SW 1271 (cell line): ENCODE results near the gene PGGHG.
"Not testable (repeated sequence)": the region's sequence is repeated elsewhere in the genome, so short reads cannot be mapped to it uniquely, and the experiment has no call there.

Experiments used
- DNase-seq, 2 experiments: peaks; one replicate each; lab custom pipeline; 2025; lab: John Stamatoyannopoulos, UW

Gene PGGHG

GRCh38 chr11:288478-289397, at the start of gene PGGHG:
PGGHG (plus strand) TSS chr11:289126; CDS start chr11:289817, 691 bp downstream.
- DNase-seq = peak in 1 of 2 experiments; percentile 40

DNA sequence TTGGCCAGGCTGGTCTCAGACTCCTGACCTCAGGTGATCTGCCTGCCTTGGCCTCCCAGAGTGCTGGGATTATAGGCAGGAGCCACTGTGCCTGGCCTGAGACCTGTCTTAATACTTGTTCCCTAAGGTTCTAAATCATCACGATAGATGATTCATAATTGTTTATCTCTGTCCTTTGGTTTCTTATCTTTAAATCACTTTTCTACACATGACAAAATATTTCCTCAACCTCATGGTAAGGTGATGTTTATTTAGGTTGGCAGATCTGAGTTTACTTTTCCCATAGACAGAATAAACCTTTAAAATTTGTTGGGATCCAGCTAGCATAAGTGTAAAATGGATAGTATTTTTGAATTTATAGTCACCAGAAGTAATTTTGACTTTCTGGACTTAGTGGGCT, 48.6 kb upstream of the PGGHG start:
- no peak for DNase-seq

DNA sequence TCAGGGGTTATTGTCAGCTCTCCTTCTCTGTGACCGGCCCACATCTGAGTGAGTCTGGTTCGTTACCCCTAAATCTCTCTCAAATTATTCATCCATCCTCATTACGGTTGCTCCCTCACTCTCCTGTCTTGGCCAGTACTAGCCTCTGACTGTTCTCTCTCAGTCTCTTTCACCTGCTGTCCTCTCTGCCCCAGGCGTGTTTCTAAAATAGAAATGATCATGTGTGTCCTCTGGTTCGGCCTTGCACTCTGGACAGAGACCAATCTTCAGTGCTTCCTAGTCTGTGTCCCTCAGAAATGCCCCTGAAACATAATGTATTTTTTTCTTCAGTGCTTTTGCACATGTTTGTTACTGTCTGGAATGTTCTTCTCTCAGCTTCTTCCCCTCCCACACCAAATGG, 47.3 kb upstream of the PGGHG start:
- no peak for DNase-seq

DNA sequence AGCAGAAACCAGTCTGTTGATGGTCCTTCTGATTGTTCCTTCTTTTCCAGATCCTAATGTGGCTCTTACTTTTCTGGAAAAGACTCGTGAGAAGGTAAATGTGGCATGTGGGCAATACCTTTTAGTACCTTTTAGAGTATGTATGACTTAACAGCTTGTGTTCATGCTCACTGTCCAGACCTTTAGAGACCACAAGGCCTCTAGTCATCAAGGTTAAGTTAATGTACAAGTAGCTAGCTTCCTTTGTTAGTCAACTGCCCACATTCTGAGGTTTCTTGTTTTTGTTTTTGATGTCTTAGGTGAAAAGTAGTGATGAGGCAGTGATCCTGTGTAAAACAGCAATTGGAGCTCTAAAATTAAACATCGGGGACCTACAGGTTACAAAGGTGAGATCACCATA, 44.5 kb upstream of the PGGHG start:
- no peak for DNase-seq

DNA sequence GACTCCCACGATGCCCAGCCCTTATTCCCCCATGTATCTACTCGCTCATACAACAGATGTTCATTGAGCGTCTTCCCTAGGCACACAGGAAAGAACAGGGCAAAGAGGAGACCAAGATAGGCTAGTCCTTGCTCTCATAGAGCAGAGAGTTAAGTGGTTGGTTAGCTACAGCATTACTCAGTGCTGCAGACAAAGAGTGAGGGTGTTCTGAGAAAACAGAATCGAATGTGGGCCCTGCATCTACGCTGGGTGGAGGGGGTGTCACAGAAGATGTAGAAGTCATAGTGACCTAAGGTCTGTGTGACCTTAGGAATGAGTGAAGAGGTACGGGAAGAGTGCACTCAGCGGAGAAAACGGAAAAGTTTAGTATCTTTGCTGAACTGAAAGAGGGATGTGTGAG, 39.9 kb upstream of the PGGHG start:
- no peak for DNase-seq

GRCh38 chr11:250274-250673, 38.7 kb upstream of the PGGHG start:
- DNase-seq = no peak

- peak in 1 of 2 experiments; percentile 44 for DNase-seq
Observed at GRCh38 chr11:250740-251299, 38.1 kb upstream of the PGGHG start.

DNA sequence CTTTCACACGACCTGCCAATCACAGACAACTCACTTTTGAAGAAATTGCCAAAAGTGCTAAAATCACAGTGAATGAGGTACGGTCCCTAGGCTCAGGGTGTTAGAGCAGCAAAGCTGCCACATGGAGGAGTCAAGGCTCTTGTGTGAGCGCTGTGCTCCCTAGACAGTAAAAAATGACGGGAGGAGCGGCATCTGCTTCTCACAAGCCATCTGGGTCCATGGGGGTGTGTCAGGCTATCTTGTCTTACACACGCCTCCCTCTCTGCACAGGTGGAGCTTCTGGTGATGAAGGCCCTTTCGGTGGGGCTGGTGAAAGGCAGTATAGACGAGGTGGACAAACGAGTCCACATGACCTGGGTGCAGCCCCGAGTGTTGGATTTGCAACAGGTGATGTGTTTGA, 37.4 kb upstream of the PGGHG start:
- no peak for DNase-seq

DNA sequence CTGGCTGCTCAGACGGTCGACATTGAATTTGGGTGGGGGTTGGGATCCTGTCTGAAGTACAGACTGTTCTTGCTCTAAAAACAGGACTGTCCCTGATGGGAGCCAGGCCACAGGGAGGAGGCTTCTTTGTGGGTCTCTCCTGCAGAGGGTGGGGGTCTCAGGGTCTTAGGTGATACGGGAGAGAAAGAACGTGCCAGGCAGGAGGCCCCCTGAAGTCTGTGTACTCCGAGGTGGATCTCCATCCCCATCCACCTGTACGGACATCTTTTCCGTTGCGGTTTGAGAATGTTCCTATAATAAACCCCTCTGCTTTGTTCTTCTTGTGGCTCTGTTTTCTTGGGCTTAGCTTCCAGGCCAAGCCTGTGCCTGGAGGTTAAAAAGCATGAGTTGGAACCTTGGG, 36.3 kb upstream of the PGGHG start:
- no peak for DNase-seq

GRCh38 chr11:253160-253885, 35.6 kb upstream of the PGGHG start:
- DNase-seq = no peak

DNA sequence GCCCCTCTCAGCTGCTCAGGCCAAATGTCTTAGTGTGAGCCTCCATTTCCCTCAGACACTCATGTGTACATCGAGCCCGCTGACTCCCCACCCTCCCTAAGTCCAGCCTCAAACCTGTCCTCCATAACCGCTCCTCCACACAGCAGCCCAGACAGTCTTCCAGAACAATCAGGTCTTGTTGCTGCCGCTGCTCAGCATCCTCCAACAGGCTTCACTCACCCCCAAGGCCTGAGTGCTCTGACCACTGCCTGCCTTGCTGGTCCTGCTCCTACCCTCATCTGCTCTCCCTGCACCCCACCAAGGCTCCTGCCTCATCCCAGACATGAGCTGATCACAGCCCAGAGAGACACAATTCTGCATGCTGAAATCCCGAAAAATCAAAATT, 35.0 kb upstream of the PGGHG start:
- DNase-seq = no peak

- no peak for DNase-seq
Observed at GRCh38 chr11:255176-255575, 33.8 kb upstream of the PGGHG start.

DNA sequence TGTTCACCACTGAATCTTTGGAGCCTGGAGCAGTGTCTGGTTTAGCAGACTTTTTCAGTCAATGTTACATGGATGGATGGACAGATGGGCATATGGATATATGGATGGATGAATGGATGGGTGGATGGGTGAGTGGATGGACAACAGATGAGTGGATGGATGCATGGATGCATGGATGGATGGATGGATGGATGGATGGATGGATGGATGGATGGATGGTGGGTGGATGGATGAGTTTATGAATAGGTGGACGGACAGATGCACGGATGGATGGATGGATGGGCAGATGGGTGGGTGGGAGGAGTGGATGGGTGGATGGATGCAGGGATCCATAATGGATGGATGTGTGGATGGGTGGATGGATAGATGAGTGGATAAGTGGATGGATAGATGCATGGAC, 33.1 kb upstream of the PGGHG start:
- DNase-seq = no peak

GRCh38 chr11:256952-257737, 31.8 kb upstream of the PGGHG start:
- DNase-seq = no peak

DNA sequence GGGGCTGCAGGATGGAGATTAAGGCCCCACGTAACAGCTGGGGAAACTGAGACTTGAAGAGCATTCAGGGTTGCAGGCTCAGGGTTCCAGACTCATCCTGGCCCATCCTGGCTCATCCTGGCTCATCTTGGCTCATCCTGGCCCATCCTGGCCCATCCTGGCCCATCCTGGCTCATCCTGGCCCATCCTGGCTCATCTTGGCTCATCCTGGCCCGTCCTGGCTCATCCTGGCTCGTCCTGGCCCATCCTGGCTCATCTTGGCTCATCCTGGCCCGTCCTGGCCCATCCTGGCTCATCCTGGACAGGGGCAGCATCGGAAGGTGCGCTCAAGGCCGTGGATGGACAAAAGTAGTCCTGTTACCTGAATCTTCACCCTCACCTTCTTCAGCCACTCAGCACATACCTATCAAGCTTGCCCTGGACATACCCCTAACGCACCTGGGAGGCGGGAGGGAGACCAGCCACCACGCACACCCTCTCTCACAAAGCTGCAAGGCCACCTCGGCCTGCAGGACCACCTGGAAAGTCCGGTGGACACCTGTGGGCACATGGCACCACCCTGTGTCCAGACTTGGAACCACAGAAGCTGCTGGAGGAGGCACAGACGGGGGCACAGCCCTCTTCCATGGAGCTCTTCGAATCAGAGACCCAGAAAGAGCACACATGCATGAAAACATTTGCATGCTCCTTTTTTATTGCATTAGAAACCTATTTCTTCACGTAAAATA, 31.0 kb upstream of the PGGHG start:
- no peak for DNase-seq

GRCh38 chr11:259413-259812, 29.5 kb upstream of the PGGHG start:
- no peak for DNase-seq

DNA sequence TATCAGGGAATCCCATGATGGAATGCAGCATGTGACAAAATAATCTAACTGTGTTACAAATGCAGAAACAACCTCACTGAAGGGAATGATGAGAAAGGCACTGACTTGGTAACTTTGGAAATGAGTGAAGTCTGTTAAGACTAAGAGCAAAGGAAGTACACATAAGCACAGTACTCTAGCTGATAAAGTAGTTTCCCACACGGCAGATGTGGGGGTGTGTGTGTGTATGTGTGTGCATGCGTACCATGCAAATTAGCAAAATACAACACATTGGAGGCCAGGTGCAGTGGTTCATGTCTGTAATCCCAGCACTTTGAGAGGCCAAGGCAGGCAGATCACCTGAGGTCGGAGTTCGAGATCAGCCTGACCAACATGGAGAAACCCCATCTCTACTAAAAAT, 27.3 kb upstream of the PGGHG start:
- DNase-seq = no peak

DNA sequence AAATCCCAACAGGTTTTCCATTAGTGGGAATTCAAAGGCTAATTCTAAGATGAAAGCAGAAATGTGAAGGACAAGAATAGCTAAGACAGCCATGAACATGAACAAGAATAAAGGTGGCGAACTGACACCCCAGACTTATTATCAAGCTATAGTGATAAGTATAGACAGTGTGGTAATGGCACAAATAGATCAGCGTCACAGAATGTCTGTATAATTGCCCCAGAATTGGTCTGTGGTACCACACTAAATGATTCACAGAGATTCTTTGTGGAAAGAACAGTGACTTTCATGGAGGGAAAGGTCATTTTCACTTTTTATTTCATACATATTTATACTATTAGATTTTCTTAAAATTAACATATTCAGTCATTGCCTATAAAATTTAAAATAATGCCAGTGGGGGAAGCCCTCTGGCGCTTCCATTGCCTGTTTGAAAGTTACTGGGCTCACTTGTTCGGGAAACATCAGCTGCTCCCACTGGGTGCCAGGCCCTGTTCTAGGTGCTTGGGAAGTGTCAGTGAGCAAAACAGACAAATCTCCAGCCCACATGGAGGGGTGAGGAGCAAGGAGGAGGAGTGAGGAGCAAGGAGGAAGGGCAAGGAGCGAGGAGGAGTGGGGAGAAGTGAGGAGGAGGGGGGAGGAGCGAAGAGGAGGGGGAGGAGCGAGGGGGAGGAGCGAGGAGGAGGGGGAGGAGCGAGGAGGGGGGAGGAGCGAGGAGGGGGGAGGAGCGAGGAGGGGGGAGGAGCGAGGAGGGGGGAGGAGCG, 22.1 kb upstream of the PGGHG start:
- DNase-seq = no peak

DNA sequence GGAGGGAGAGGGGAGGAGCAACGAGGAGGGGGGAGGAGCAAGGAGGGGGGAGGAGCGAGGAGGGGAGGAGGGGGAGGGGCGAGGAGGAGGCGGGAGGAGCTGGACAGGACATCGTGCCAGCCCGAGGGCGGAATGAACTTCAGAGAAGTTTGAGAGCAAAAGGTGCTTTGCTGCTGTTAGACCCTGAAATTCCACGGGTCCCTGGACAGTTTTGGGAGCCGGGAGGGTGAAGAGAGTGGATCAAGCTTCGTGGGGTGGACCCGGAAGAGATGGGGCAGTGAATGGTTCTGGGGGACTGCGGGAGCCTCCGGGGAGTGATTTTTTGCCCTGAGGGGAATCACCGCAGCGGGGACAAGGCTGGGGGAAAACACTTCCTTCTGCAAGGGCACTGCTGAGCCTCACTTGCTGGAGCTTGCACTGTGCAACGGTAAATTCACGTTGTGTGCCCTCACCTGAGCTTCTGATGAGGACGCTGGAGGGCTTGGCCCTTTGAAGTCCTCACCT, 21.4 kb upstream of the PGGHG start:
- DNase-seq = peak in 1 of 2 experiments; percentile 16

DNA sequence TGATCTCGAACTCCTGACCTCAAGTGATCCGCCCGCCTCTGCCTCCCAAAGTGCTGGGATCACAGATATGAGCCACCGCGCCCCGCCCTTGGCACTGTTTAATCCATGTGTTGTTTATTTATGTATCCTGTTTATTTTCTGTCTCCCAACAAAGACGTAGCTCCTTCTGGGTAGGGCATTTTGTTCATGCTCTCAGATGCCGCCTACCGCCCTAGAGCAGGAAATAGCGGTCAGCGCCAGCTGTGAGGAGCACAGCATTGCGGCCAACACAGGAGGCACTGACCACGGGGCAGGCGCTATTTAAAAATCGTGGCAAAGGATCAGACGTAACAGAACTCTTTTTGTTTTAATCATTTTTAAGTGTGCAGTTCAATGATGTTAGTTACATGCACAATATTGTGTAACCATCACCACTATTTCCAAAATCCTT, 20.2 kb upstream of the PGGHG start:
- not testable (repeated sequence) for DNase-seq
